Ascending aorta (tissue), 2 donors: ENCODE measurements around the gene MGAT1. TPM values are rescaled to one million over a fixed set of nuclear protein-coding genes. Genes with fewer than 3 reads are reported as not detected.
"Not testable (repeated sequence)": the region's sequence is repeated elsewhere in the genome, so short reads cannot be mapped to it uniquely, and the experiment has no call there.

Experiments
- DNase-seq, 2 donors: peaks; one replicate each; pipeline ENCODE4 v3.0.0-alpha.2; 2019; ENCODE audit warnings: low spot score in 2 of 2
- H3K27ac ChIP-seq, 2 donors: fragments of 200-600 bp; sonication (generic); one replicate each; pipeline ENCODE4 v1.5.1; 2016 to 2017; ENCODE audit warnings: mild to moderate bottlenecking in 1 of 2
- H3K27me3 ChIP-seq: fragments of 200-600 bp; sonication (generic); one replicate; pipeline ENCODE4 v1.5.1; 2017
- H3K36me3 ChIP-seq, 2 donors: fragments of 200-600 bp; sonication (generic); one replicate each; pipeline ENCODE4 v1.5.1; 2016
- H3K4me1 ChIP-seq, 2 donors: fragments of 200-600 bp; sonication (generic); one replicate each; pipeline ENCODE4 v1.5.1; 2016 to 2017; ENCODE audit warnings: mild to moderate bottlenecking in 1 of 2
- H3K4me3 ChIP-seq, 2 donors: fragments of 200-600 bp; sonication (generic); one replicate each; pipeline ENCODE4 v1.5.1; 2016 to 2017; ENCODE audit warnings: mild to moderate bottlenecking in 1 of 2
- H3K9me3 ChIP-seq, 2 donors: fragments of 200-600 bp; sonication (generic); one replicate each; pipeline ENCODE4 v1.5.1; 2016
- intact Hi-C: fragments of 100-400 bp; cut with DNase I; formaldehyde crosslinking; loops from one replicate; pipeline ENCODE4 v1.15.1; 2023
- total RNA-seq: library from RNA; depleted of rRNA; stranded (reverse); fragments of >200 nt; gene quantifications from one replicate; pipeline ENCODE4 v1.1.0, GENCODE V29; 2016
- TF ChIP-seq, protein P1 (sequence below), 3 experiments: fragments of 200-600 bp in 2 of 3; fragments of 450-650 bp in 1 of 3; sonication (generic) in 2 of 3; IDR thresholded peaks; one replicate each; pipeline ENCODE4 v1.5.1; 2016 to 2019; ENCODE audit warnings: antibody characterized with exemption in 3 of 3, mild to moderate bottlenecking in 1 of 3, moderate library complexity in 1 of 3

Gene MGAT1
- total RNA-seq, 1 donor from 2014 or later: 257 TPM

DNA sequence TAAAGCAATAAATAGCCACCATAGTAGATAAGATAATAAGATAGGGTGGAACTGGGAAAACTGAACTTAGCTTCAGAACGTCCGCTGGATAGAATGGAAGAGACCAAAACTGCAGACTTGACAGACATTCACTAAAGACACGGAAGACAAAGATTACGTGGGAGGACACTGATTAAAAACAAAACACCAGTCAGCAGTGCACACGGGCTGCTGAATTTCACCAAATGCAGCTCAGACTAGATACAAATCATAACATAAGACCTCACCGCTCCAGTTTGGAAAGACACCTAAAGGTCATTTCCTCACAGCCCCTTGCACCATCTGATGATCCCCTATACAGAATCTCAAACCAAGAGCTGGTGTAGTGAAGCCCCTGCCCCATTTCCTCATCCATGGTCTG is 59.9 kb downstream of the MGAT1 start:
- Histone ChIP-seq H3K36me3 (no peaks in the 10 kb centered on the region), H3K4me3 (no peak overlapping the region), H3K9me3 (no peaks in the 10 kb centered on the region), H3K27ac (no peak overlapping the region), H3K27me3 (no peaks in the 10 kb centered on the region), H3K4me1 (no peaks in the 10 kb centered on the region)
- intact Hi-C loops: no loop called here
- TF ChIP-seq, protein P1, sequence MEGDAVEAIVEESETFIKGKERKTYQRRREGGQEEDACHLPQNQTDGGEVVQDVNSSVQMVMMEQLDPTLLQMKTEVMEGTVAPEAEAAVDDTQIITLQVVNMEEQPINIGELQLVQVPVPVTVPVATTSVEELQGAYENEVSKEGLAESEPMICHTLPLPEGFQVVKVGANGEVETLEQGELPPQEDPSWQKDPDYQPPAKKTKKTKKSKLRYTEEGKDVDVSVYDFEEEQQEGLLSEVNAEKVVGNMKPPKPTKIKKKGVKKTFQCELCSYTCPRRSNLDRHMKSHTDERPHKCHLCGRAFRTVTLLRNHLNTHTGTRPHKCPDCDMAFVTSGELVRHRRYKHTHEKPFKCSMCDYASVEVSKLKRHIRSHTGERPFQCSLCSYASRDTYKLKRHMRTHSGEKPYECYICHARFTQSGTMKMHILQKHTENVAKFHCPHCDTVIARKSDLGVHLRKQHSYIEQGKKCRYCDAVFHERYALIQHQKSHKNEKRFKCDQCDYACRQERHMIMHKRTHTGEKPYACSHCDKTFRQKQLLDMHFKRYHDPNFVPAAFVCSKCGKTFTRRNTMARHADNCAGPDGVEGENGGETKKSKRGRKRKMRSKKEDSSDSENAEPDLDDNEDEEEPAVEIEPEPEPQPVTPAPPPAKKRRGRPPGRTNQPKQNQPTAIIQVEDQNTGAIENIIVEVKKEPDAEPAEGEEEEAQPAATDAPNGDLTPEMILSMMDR (IDR thresholded peaks at IDR 0.05): no peak
- DNase-seq: no peak

DNA sequence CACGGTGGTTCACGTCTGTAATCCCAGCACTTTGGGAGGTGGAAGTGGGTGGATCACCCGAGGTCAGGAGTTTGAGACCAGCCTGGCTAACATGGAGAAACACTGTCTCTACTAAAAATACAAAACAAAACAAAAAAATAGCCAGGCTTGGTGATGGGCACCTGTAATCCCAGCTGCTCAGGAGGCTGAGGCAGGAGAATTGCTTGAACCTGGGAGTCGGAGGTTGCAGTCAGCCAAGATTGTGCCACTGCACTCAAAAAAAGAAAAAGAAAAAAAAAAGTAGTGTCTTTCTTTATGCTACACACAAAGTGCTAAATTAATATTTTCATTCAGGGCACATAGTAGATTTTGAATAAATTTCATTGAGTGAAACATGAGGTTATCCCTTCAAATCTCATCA is 61.7 kb downstream of the MGAT1 start:
- intact Hi-C loops, DNase-seq: not testable (repeated sequence)

DNA sequence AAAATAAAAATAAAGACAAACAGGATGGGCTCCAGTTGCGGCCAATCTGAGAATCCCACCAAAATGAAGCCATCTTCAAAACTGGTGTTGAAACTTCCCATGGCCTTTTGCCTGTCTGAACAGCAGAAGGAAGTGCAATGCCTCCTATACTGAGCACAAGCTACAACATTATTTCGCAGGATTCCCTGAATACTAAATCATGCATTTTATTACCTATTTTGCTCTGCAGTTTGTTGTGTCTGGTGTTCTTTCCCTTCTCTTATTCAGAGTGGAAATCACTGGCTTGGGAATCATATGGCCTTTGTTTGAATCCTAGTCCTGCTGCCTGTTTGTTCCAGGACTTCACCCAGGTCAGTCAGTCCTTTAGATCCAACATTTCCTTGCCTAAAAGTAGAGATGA is 62.6 kb downstream of the MGAT1 start, which contains the start of gene OR2Y1:
OR2Y1 (minus strand) TSS at position 101 of the 400 bp plus-strand sequence; CDS start at position 101, 0 bp downstream.
- no peaks in the 10 kb centered on the region for H3K36me3 ChIP-seq

More for the DNA sequence above, 61.7 kb downstream of the MGAT1 start:
- not testable (repeated sequence) for H3K4me3 ChIP-seq, H3K4me1 ChIP-seq, H3K36me3 ChIP-seq, H3K9me3 ChIP-seq, H3K27ac ChIP-seq, H3K27me3 ChIP-seq

DNA sequence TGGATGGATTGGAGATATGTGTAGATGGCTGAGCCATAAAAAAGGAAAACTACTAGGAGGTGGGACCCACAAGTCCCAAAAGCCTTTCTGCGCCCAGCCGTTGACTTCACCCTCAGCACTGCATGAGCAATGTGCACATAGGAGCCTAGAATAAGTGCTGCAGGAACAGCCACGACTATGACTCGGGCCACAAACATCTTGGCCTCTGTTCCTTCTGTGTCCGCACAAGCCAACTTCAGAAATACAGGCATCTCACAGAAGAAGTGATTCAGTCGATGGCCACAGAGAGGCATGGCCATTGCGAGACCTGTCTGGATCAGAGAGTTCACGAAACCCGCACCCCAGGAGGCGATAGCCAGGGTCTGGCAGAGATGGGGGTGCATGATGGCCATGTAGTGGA is 63.3 kb downstream of the MGAT1 start:
- intact Hi-C loops: no loop called here
- TF ChIP-seq, protein P1 (IDR thresholded peaks at IDR 0.05): no peak
- H3K4me3 ChIP-seq: no peak overlapping the region
- no peak for DNase-seq
- H3K4me1 ChIP-seq: no peaks in the 10 kb centered on the region
- H3K36me3 ChIP-seq: no peaks in the 10 kb centered on the region
- no peaks in the 10 kb centered on the region for H3K9me3 ChIP-seq
- no peak overlapping the region for H3K27ac ChIP-seq
- H3K27me3 ChIP-seq: no peaks in the 10 kb centered on the region

More for the DNA sequence above, 62.6 kb downstream of the MGAT1 start, which contains the start of gene OR2Y1:
- no peak for DNase-seq
- Histone ChIP-seq H3K27me3 (no peaks in the 10 kb centered on the region), H3K4me1 (no peaks in the 10 kb centered on the region), H3K4me3 (no peak within 1 kb of the TSS), H3K27ac (no peak within 1 kb of the TSS), H3K9me3 (no peaks in the 10 kb centered on the region)
- intact Hi-C loops: no loop called here
- TF ChIP-seq, protein P1 (IDR thresholded peaks at IDR 0.05): no peak

DNA sequence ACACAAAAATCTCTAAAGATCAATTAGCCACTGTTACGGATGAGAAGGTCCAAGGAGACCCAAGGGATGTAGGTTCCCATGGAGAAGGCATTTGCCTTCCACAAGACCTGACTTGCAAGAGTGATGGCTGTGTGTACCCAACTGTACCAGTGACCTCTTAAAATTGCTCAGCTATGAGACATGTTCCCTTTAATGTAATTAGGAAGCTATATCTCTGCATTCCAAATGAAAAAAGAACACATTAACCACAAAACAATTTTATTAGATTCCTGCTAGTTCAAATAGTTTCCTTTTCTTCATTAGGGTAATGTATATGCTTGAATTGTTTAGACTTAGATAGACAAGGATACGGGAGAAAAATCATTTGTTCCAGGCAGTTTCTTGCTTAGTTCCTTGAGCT is 66.1 kb downstream of the MGAT1 start:
- DNase-seq: no peak
- TF ChIP-seq, protein P1 (IDR thresholded peaks at IDR 0.05): no peak
- intact Hi-C loops: no loop called here
- Histone ChIP-seq H3K9me3 (no peaks in the 10 kb centered on the region), H3K4me3 (no peak overlapping the region), H3K4me1 (no peaks in the 10 kb centered on the region), H3K36me3 (no peaks in the 10 kb centered on the region), H3K27me3 (no peaks in the 10 kb centered on the region), H3K27ac (no peak overlapping the region)

Other genes with a start within 250 kb of the MGAT1 start
- not detected for gene SCGB3A1, start 211.3 kb downstream of the MGAT1 start, total RNA-seq
- gene FLT4, start 153.2 kb downstream of the MGAT1 start, total RNA-seq: 53.5 TPM
- gene OR2Y1, start 62.7 kb downstream of the MGAT1 start, total RNA-seq: not detected
- 1.8 TPM for gene ZFP62, start 58.5 kb upstream of the MGAT1 start, total RNA-seq
- not detected for gene BTNL8, start 96.4 kb upstream of the MGAT1 start, total RNA-seq
- not detected for gene BTNL3, start 186.0 kb upstream of the MGAT1 start, total RNA-seq
- 105 TPM for gene BTNL9, start 237.5 kb upstream of the MGAT1 start, total RNA-seq